Neural cell (in vitro differentiated cells): ENCODE measurements around the gene CFAP100. TPM values are rescaled to one million over a fixed set of nuclear protein-coding genes. Genes with fewer than 3 reads are reported as not detected.

ENCODE experiments used
- H2AFZ ChIP-seq: fragments of 200-600, 300-800 bp; sonication (generic), shearing (Covaris generic); 2 replicates; pipeline ENCODE4 v1.6.0; 2014; ENCODE audit warnings: low read depth, mild to moderate bottlenecking, antibody characterized with exemption, low read length, moderate library complexity
- H3F3A ChIP-seq: fragments of 200-600 bp; shearing (Covaris generic); 2 replicates; pipeline ENCODE4 v1.6.1; 2016; ENCODE audit warnings: mild to moderate bottlenecking, moderate library complexity, mixed read lengths, antibody characterized with exemption, low read length; ENCODE audit not compliant: insufficient read depth, poor library complexity, severe bottlenecking
- H3K27ac ChIP-seq: fragments of 200-600, 300-800 bp; sonication (generic), shearing (Covaris generic); 2 replicates; pipeline ENCODE4 v1.5.1; 2014; ENCODE audit warnings: mild to moderate bottlenecking, low read length, moderate library complexity
- H3K27me3 ChIP-seq: fragments of 300-800, 200-600 bp; sonication (generic), shearing (Covaris generic); 2 replicates; pipeline ENCODE4 v1.6.0; 2014; ENCODE audit warnings: mild to moderate bottlenecking, low read depth, low read length, moderate library complexity; ENCODE audit not compliant: insufficient read depth
- H3K36me3 ChIP-seq: fragments of 300-800, 200-600 bp; sonication (generic), shearing (Covaris generic); 2 replicates; pipeline ENCODE4 v1.5.1; 2014; ENCODE audit warnings: mild to moderate bottlenecking, antibody characterized with exemption, low read length, moderate library complexity; ENCODE audit not compliant: insufficient read depth
- H3K4me2 ChIP-seq: fragments of 300-800, 200-600 bp; sonication (generic), shearing (Covaris generic); 2 replicates; pipeline ENCODE4 v1.6.0; 2014; ENCODE audit warnings: mild to moderate bottlenecking, low read length
- H3K4me3 ChIP-seq: fragments of 300-800, 200-600 bp; sonication (generic), shearing (Covaris generic); 2 replicates; pipeline ENCODE4 v1.5.1; 2014; ENCODE audit warnings: mild to moderate bottlenecking, low read length, moderate library complexity
- H3K79me2 ChIP-seq: fragments of 200-600 bp; shearing (Covaris generic); replicated peaks from 2 replicates; pipeline ENCODE4 v1.6.0; 2014; ENCODE audit warnings: mild to moderate bottlenecking, low read length, moderate library complexity; ENCODE audit not compliant: insufficient read depth
- H3K9ac ChIP-seq: fragments of 300-800, 200-600 bp; sonication (generic), shearing (Covaris generic); 2 replicates; pipeline ENCODE4 v1.6.1; 2016; ENCODE audit warnings: mild to moderate bottlenecking, low read length, mixed read lengths
- H3K9me2 ChIP-seq: fragments of 200-600 bp; shearing (Covaris generic); 2 replicates; pipeline ENCODE4 v1.6.1; 2016; ENCODE audit warnings: mild to moderate bottlenecking, low read length, mixed read lengths; ENCODE audit not compliant: insufficient read depth
- H3K9me3 ChIP-seq: fragments of 200-600, 300-800 bp; sonication (generic), shearing (Covaris generic); 2 replicates; pipeline ENCODE4 v1.6.1; 2016; ENCODE audit warnings: mild to moderate bottlenecking, mixed run types, low read length, moderate library complexity, mixed read lengths
- H4K20me1 ChIP-seq: fragments of 200-600 bp; shearing (Covaris generic); 2 replicates; pipeline ENCODE4 v1.6.1; 2016; ENCODE audit warnings: mild to moderate bottlenecking, mixed run types; ENCODE audit not compliant: insufficient read depth
- EP300 ChIP-seq: fragments of 450-650 bp; conservative IDR thresholded peaks from 2 replicates; pipeline ENCODE4 v1.6.1; 2014; ENCODE audit warnings: antibody characterized with exemption, mild to moderate bottlenecking, moderate library complexity; ENCODE audit not compliant: poor library complexity, severe bottlenecking
- EZH2 ChIP-seq: fragments of 200-600, 300-800 bp; shearing (Covaris generic), sonication (generic); IDR thresholded peaks from 2 replicates; pipeline ENCODE4 v1.6.1; 2014; ENCODE audit warnings: antibody characterized with exemption, low read length, borderline replicate concordance, mild to moderate bottlenecking; ENCODE audit not compliant: insufficient read depth, poor library complexity, severe bottlenecking
- MXI1 ChIP-seq: fragments of 450-650 bp; conservative IDR thresholded peaks from 2 replicates; pipeline ENCODE4 v1.6.1; 2014; ENCODE audit warnings: antibody characterized with exemption, mild to moderate bottlenecking; ENCODE audit not compliant: poor library complexity, severe bottlenecking
- POLR2AphosphoS5 ChIP-seq: IDR thresholded peaks from 2 replicates; pipeline ENCODE4 v1.6.1; 2012
- RAD21 ChIP-seq: fragments of 450-650 bp; conservative IDR thresholded peaks from 2 replicates; pipeline ENCODE4 v1.6.1; 2014; ENCODE audit warnings: antibody characterized with exemption, mild to moderate bottlenecking, moderate library complexity
- SMC3 ChIP-seq: fragments of 450-650 bp; conservative IDR thresholded peaks from 2 replicates; pipeline ENCODE4 v1.6.1; 2014; ENCODE audit warnings: antibody characterized with exemption, mild to moderate bottlenecking, moderate library complexity; ENCODE audit not compliant: poor library complexity
- TAF1 ChIP-seq: IDR thresholded peaks from 2 replicates; pipeline ENCODE4 v1.6.1; 2012; ENCODE audit warnings: low read depth
- polyA plus RNA-seq: library from polyadenylated mRNA; depleted of rRNA; stranded (reverse); fragments of >200 nt; gene quantifications from 2 replicates; pipeline ENCODE4 v1.2.3, GENCODE V29; 2014
- TF ChIP-seq, protein P1 (sequence below): fragments of 450-650 bp; IDR thresholded peaks from 2 replicates; pipeline ENCODE4 v1.5.1; 2014; ENCODE audit warnings: antibody characterized with exemption, mild to moderate bottlenecking, moderate library complexity; ENCODE audit not compliant: poor library complexity, severe bottlenecking
- TF ChIP-seq, protein P2 (sequence below): IDR thresholded peaks from 2 replicates; pipeline ENCODE4 v1.6.1; 2012; ENCODE audit warnings: borderline replicate concordance

Gene CFAP100
- polyA plus RNA-seq, 1 donor from 2014 or later: not detected

DNA sequence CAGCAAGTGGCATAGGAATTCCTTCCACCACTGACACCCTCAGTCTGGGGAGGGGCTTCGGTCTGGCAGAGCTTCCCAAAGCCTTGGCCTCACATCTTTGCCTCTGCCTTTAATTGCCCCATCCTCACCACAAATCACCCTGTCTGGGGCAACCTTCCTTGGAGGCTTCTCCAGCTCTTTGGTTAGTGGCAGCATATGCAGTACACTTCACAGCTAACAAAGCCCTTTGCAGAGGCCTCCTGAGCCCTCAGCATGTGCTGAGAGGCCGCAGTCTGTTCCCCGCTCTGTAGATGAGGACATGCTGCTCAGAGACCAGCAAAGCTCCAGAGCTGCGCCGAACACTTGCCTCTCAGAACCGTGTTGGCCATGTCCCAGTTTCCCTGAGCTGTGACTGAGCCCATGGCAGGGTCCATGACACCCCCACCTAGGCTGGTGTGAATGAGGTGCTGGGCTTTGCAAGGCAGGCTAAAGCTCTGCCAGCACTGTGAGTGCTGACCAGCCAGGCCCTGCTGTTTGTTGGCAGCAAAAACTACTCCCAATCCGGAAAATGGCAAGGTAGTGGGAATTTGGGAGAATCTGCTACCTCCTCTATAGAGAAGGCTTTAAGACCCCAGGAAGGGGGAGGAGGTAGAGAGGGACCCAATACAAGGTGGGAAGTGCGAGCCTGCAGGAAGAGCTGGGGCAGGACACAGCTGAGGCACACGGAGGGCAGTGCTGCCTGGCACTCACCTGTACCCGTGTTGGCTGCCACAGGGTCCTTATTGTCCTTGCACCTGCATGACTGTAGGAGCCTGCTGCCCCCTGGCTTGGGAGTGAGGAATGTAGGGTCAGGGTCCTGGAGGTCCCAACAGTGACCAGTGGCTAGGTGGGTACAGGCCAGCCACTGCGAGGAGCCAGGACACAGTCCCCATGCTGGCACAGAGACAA lies 29.1 kb upstream of the CFAP100 start:
- Histone ChIP-seq H3K4me2 (no peak overlapping the region), H3K27me3 (no peaks in the 10 kb centered on the region), H3K9me3 (no peaks in the 10 kb centered on the region), H2AFZ (no peak overlapping the region), H4K20me1 (no peaks in the 10 kb centered on the region), H3K9ac (no peak overlapping the region), H3K27ac (no peak overlapping the region), H3K4me3 (no peak overlapping the region), H3K9me2 (no peaks in the 10 kb centered on the region), H3F3A (no peaks in the 10 kb centered on the region), H3K79me2 (no peaks in the 10 kb centered on the region), H3K36me3 (no peaks in the 10 kb centered on the region)
- TF ChIP-seq SMC3 (no peak), TAF1 (no peak), EP300 (no peak), MXI1 (no peak), POLR2AphosphoS5 (no peak), EZH2 (no peak), RAD21 (no peak)
- TF ChIP-seq, protein P1, sequence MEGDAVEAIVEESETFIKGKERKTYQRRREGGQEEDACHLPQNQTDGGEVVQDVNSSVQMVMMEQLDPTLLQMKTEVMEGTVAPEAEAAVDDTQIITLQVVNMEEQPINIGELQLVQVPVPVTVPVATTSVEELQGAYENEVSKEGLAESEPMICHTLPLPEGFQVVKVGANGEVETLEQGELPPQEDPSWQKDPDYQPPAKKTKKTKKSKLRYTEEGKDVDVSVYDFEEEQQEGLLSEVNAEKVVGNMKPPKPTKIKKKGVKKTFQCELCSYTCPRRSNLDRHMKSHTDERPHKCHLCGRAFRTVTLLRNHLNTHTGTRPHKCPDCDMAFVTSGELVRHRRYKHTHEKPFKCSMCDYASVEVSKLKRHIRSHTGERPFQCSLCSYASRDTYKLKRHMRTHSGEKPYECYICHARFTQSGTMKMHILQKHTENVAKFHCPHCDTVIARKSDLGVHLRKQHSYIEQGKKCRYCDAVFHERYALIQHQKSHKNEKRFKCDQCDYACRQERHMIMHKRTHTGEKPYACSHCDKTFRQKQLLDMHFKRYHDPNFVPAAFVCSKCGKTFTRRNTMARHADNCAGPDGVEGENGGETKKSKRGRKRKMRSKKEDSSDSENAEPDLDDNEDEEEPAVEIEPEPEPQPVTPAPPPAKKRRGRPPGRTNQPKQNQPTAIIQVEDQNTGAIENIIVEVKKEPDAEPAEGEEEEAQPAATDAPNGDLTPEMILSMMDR: no peak
- TF ChIP-seq, protein P2, sequence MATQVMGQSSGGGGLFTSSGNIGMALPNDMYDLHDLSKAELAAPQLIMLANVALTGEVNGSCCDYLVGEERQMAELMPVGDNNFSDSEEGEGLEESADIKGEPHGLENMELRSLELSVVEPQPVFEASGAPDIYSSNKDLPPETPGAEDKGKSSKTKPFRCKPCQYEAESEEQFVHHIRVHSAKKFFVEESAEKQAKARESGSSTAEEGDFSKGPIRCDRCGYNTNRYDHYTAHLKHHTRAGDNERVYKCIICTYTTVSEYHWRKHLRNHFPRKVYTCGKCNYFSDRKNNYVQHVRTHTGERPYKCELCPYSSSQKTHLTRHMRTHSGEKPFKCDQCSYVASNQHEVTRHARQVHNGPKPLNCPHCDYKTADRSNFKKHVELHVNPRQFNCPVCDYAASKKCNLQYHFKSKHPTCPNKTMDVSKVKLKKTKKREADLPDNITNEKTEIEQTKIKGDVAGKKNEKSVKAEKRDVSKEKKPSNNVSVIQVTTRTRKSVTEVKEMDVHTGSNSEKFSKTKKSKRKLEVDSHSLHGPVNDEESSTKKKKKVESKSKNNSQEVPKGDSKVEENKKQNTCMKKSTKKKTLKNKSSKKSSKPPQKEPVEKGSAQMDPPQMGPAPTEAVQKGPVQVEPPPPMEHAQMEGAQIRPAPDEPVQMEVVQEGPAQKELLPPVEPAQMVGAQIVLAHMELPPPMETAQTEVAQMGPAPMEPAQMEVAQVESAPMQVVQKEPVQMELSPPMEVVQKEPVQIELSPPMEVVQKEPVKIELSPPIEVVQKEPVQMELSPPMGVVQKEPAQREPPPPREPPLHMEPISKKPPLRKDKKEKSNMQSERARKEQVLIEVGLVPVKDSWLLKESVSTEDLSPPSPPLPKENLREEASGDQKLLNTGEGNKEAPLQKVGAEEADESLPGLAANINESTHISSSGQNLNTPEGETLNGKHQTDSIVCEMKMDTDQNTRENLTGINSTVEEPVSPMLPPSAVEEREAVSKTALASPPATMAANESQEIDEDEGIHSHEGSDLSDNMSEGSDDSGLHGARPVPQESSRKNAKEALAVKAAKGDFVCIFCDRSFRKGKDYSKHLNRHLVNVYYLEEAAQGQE: no peak

DNA sequence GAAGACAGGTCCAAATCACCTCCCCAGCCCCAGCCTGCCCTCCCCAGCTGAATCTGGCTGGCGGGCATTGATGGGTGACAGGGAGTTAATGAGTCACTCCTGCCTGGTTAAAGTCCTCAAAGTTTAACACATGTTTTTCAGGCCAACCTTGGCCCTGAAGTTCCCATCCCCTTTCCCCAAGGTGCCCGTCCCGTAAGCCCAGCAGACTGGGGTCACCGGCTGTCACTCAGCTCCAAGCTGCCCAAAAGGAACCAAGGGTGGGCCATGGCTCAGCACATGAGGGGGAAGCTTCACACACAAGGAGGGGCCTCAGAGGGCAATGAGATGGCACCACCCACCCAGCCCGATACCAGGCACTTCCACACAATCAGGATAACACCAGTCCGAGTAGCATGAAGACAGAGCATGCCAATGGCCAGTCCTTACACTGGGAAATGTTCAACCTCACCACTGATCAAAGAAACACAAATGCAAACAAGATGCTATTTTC lies 27.3 kb upstream of the CFAP100 start:
- Histone ChIP-seq H3K4me2 (no peak overlapping the region), H3K9ac (no peak overlapping the region), H3K9me2 (no peaks in the 10 kb centered on the region), H3K27ac (no peak overlapping the region), H3K9me3 (no peaks in the 10 kb centered on the region), H3K27me3 (no peaks in the 10 kb centered on the region), H3F3A (no peaks in the 10 kb centered on the region), H3K79me2 (no peaks in the 10 kb centered on the region), H4K20me1 (no peaks in the 10 kb centered on the region), H3K4me3 (no peak overlapping the region), H3K36me3 (no peaks in the 10 kb centered on the region), H2AFZ (no peak overlapping the region)
- TF ChIP-seq, protein P2: no peak
- no peak for TF ChIP-seq EZH2
- TF ChIP-seq RAD21: no peak
- TF ChIP-seq EP300: no peak
- TF ChIP-seq, protein P1: no peak
- no peak for TF ChIP-seq TAF1
